ENCODE results near the gene RALGAPB. TPM values are rescaled to one million over a fixed set of nuclear protein-coding genes. Genes with fewer than 3 reads are reported as not detected.
"Not testable (repeated sequence)": the region's sequence is repeated elsewhere in the genome, so short reads cannot be mapped to it uniquely, and the experiment has no call there.

The RALGAPB gene
- total RNA-seq: 24.4 and 27.1 TPM in 2 replicates

GRCh38 chr20:38472513-38473366, at the start of gene RALGAPB:
TSS of gene RALGAPB (plus strand) at chr20:38472843. CDS start at chr20:38488433, 15,590 bp downstream.
- DNase-seq (ENCODE audit: low read depth, low spot score): peak; percentile 88

- DNase-seq (ENCODE audit: low read depth, low spot score): no peak
Observed at GRCh38 chr20:38423541-38423940, 49.1 kb upstream of the RALGAPB start.

- DNase-seq (ENCODE audit: low read depth, low spot score): no peak
Observed at GRCh38 chr20:38424401-38424800, 48.2 kb upstream of the RALGAPB start.

- no peak for DNase-seq (ENCODE audit: low read depth, low spot score)
Observed at GRCh38 chr20:38426006-38426897, 46.4 kb upstream of the RALGAPB start.

GRCh38 chr20:38427655-38428023, 45.0 kb upstream of the RALGAPB start:
- no peak for DNase-seq (ENCODE audit: low read depth, low spot score)

- DNase-seq (ENCODE audit: low read depth, low spot score): no peak
Observed at GRCh38 chr20:38428800-38429199, 43.8 kb upstream of the RALGAPB start.

GRCh38 chr20:38429301-38429700, 43.3 kb upstream of the RALGAPB start:
- no peak for DNase-seq (ENCODE audit: low read depth, low spot score)

- DNase-seq (ENCODE audit: low read depth, low spot score): no peak
Observed at GRCh38 chr20:38430679-38431325, 41.8 kb upstream of the RALGAPB start.

GRCh38 chr20:38432292-38432691, 40.4 kb upstream of the RALGAPB start:
- DNase-seq (ENCODE audit: low read depth, low spot score): no peak

- not testable (repeated sequence) for DNase-seq (ENCODE audit: low read depth, low spot score)
Observed at GRCh38 chr20:38432870-38433269, 39.8 kb upstream of the RALGAPB start.

- no peak for DNase-seq (ENCODE audit: low read depth, low spot score)
Observed at GRCh38 chr20:38433304-38433972, 39.2 kb upstream of the RALGAPB start.

- no peak for DNase-seq (ENCODE audit: low read depth, low spot score)
Observed at GRCh38 chr20:38434301-38434741, 38.3 kb upstream of the RALGAPB start.

GRCh38 chr20:38434770-38435554, 37.7 kb upstream of the RALGAPB start, which contains the start of gene SNHG17:
TSS of gene SNHG17 (minus strand) at chr20:38435328.
- peak; percentile 83 for DNase-seq (ENCODE audit: low read depth, low spot score)

- no peak for DNase-seq (ENCODE audit: low read depth, low spot score)
Observed at GRCh38 chr20:38435555-38435939, 37.1 kb upstream of the RALGAPB start.

GRCh38 chr20:38437796-38438195, 34.8 kb upstream of the RALGAPB start:
- no peak for DNase-seq (ENCODE audit: low read depth, low spot score)

- DNase-seq (ENCODE audit: low read depth, low spot score): not testable (repeated sequence)
Observed at GRCh38 chr20:38441110-38441509, 31.5 kb upstream of the RALGAPB start.

GRCh38 chr20:38441916-38442315, 30.7 kb upstream of the RALGAPB start:
- no peak for DNase-seq (ENCODE audit: low read depth, low spot score)

GRCh38 chr20:38445381-38445796, 27.3 kb upstream of the RALGAPB start:
- no peak for DNase-seq (ENCODE audit: low read depth, low spot score)

- no peak for DNase-seq (ENCODE audit: low read depth, low spot score)
Observed at GRCh38 chr20:38445901-38446425, 26.7 kb upstream of the RALGAPB start.

Data from pulmonary artery endothelial cell (primary cell).